GM19467 (cell line): ENCODE results near the gene GALR2.

Source experiments
- ATAC-seq: cut with Tn5 transposase; IDR thresholded peaks from one replicate; pipeline ENCODE4 v1.9.1; 2021; ENCODE audit warnings: mild to moderate bottlenecking, moderate library complexity; ENCODE audit not compliant: unreplicated experiment

The GALR2 gene

DNA sequence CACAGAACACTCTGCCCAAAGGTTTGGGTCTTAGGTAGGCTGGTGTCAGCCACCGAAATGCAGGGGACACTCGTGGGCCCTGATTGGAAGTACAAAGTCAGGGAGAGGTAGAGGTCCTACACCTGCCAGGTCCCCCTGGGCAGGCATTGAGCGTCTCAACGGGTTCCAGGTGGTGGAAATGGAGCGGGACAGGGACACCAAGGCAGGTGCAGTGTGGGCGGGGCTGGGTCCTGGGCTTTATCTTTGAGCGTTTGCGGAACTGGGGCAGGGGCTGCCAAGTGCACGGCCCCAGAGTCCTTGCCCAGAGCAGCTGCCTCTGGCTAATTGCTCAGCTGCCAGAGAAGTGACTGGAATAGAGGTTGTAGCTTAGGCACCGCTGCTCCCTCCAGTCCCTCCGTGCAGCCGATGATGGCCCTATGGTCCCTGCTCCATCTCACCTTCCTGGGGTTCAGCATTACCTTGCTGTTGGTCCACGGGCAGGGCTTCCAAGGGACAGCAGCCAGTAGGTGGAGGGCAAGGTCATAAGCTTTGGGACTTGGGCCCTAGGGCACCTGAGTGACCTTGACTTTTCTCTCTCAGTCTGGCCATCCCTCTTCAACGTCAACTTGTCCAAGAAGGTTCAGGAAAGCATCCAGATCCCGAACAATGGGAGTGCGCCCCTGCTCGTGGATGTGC lies 4.4 kb downstream of the GALR2 start, which contains the start of gene ZACN:
Gene ZACN (plus strand): TSS at position 323 of the 675 bp plus-strand sequence. CDS start 83 bp downstream, at position 406.
- no peak for ATAC-seq

DNA sequence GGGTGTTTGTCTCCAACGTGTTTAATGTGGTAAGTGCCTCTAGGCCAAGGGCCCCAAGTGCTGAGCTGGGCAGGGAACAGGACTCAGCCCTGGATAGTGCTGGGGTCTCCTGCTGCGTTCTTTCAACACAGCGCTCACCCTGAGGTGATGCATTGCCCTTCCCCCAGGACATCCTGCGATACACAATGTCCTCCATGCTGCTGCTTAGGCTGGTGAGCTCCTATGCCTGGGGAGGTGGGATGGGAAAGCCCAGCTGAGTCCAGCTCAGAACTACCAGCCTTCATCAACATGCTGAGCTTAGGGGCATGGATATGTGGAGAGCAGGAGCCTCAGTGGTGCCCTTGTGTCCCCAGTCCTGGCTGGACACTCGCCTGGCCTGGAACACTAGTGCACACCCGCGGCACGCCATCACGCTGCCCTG lies 5.0 kb downstream of the GALR2 start:
- no peak for ATAC-seq

DNA sequence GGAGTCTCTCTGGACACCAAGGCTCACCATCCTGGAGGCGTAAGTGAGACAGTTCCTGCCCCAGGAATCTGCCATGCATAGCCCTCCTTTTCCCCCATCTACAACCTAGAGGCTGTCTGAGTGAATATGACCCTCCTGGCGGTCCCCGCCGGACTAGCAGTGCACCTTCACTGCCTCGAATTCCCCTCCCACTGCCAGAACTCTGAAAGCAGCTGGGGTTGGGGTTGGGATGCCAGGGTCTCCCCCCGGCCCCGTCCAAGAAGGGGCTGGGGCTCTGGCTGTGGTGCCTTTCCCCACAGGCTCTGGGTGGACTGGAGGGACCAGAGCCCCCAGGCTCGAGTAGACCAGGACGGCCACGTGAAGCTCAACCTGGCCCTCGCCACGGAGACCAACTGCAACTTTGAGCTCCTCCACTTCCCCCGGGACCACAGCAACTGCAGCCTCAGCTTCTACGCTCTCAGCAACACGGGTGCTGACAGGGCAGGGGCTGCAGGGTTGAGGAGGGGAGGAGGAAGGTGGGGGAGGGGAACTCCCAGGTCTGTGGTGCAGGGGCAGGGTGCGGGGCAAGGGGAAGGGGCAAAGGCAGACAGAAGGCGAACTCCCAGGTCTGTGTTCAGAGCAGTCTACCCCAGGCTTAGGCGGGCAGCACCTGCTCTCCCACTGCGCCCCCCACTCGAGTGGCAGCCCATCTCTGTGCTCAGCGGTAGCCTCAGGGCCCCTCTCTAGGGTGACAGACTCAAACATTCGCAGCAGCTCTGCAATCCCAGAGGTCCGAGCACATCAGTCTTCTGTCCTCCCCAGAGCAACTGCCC lies 5.6 kb downstream of the GALR2 start:
- ATAC-seq: no peak

DNA sequence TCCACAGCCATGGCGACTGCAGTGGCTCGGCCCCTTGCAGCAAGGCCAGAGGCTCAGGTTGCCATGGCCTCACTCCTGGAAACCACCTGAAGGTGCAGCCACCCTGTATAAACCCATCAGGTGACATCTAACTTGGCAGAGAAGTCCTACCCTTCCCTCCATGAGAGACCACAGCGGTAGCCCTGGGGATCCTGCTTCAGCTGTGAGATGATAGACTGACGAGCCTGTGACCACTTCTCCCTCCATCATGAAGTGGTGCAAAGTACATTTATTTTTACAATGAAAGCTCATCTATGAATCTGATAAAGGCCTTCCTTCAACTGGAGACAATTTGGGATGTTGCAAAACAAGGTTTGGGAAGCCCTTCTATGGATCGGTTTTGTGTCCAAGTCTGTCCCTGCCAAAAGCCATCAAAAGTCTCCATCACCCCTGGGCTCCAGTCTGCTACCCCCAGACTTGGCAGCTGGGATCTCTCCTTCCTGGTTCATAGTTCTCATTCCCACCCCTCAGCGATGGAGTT lies 6.2 kb downstream of the GALR2 start:
- no peak for ATAC-seq

DNA sequence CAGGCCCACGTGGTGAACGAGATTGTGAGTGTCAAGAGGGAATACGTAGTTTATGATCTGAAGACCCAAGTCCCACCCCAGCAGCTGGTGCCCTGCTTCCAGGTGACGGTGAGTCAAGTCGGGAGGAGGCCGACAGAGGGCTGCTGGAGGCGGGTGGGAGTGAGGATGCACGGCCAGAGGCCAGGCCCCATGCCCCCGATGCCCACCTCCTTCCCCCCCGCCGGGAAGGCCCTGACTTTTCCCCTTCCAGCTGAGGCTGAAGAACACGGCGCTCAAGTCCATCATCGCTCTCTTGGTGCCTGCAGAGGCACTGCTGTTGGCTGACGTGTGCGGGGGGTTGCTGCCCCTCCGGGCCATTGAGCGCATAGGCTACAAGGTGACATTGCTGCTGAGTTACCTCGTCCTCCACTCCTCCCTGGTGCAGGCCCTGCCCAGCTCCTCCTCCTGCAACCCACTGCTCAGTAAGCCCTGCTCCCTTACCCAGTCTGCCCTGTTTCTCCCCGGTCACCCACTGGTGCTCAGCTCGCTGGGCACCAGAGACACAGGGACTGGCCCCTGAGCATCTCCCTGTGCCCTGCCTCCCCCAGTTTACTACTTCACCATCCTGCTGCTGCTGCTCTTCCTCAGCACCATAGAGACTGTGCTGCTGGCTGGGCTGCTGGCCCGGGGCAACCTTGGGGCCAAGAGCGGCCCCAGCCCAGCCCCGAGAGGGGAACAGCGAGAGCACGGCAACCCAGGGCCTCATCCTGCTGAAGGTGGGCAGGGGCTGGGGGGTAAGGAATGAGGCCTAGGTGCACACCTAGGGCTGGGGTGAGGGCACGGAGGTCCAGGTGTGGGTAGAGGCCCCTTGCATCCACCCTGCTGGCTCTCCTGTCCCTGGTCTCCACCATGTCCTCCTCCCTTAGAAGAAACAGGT lies 7.0 kb downstream of the GALR2 start:
- no peak for ATAC-seq

DNA sequence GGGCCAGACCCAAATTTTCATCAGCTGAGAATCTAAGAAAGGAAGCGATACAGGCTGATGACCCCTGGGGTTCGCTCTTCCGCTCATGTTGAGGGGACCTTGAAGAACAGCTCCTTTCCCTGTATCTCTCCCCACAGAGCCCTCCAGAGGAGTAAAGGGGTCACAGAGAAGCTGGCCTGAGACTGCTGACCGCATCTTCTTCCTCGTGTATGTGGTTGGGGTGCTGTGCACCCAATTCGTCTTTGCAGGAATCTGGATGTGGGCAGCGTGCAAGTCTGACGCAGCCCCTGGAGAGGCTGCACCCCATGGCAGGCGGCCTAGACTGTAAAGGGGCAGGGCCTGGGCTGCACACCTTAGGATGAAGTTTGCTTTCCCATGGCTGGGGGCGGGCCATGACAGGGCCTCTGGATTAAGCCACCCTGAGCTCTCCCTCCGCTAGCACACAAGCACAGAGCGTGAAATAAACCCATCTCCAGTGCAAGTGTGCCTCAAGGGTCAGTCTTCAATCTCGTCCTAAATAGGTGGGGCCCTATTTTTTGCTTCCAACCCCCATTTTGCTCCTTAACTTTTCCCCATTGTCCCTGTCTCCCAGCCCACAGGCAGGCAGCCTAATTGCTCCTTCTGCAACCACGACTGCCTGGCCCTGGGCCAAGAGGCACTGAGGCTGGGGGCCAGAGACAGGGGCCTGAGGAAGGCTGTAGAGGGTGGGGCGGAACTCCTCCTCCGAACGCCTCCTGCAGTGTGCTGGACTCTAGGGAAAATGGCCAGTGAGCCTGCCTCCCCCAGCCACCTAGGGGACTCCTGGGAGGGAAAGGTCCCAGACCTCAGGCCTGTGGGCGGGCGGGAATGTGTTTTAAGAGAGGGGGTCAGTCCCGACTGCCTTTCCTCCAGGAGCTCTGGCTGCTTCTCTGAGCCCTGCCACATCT lies 8.0 kb downstream of the GALR2 start:
- no peak for ATAC-seq

DNA sequence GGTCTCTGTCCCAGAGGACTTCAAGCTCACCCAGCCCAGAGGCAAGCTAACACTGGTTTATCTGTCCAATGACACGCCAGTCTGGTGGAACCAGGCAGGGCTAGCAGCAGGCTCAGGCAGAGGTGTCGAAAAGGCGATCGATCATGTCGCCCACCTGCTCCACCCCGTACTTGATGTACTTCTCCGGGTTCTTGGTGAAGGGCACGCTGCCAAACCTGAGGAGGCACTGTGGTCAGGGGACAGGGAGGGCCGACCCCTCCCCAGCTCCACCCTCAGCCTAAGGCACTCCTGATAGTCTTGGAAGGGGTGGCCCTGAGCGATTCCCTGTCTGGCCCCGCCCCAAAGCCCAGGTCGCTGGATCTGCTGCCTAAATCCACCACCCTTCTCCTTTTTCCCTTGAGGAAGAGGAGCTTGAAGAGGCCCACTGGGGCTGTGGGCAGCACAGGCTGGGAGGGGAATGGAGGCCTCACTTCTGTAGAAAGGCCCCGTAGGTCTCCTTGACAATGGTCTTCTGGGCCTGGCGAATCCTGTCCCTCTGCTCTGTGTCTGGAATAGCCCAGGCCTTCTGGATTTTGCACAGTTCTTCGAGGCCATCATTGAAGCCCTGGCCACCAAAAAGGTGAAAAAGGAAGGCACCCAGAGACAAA lies 9.1 kb downstream of the GALR2 start:
- ATAC-seq: no peak

DNA sequence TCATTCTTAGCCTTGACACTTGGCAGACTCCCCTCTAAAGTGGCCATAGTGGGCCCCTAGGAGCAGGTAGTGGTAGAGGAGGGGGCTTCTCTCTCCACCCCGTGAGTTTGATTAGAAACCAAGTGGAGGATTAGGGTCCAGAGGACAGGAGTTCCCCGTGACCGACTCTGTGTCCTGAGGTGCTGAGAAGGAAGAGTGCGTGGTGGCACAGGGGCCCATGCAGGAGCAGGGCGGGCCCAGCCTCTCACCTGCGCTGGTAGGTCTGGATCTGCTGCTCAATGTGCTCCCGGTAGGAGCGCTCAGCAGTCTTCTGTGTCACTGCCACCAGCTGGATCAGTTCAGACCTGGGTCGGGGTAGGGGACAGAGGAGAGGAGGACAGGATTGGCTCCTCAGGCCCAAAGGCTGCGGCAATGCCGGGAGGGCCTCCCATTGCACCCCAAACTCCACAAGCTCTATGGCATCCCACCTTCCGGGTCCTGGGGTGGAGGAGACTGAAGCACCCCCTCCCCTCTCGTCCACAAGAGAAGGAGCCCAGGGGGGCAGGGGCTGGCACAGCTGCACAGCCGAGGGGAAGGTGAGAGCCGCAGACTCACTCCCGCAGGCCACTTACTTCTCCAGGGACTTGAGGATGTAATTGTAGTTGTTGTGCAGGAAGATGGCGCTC lies 10.6 kb downstream of the GALR2 start:
- ATAC-seq: no peak

DNA sequence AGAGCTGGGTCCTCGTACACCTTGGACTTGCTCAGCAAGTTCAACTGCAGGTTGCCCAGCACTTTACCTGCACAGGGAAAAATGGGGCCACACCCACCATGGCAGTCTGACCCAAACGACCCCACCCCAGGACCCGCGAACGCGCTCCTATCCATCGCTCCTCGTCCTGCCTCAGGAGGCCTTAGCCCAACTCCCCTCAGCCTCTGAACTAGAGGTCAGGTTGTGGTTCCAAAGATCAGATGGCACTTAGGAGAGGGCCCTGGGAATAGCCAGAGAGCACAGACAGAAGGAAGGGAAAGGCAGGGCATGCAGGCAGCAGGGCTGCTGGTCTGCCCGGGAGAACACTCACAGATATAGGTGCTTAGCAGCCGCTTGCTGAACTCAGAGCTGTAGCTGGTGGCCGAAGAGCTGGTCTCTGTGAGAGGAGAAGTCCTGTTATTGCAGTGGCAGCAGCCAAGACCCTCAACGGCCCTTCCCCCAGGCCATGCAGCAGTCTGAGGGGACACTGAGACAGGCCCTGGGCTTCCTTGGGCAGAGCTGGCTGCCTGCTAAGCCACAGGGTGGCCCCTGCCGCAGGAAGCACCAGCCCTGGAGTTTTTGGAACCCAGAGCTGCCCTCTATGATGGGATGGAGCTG lies 11.3 kb downstream of the GALR2 start:
- ATAC-seq: no peak

DNA sequence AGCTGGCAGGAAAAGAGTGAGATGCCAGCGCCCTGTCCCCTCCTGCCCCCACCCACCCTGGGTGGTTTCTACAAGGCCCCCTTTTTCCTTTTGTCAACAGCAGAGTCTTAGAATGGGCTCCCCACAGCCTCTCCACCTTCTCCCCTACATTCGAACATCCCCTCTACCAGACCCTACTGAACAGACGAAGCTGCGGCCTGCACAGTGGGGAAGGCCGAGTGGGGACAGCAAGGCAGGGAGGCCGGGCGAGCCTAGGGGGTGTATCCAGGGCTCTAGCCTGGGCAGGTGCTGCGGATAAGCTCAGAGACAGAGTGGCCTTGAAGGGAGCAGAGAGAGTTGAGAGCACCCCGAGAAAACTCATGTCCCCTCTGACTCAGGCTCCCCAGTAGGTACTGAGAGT lies 11.8 kb downstream of the GALR2 start:
- ATAC-seq: no peak

DNA sequence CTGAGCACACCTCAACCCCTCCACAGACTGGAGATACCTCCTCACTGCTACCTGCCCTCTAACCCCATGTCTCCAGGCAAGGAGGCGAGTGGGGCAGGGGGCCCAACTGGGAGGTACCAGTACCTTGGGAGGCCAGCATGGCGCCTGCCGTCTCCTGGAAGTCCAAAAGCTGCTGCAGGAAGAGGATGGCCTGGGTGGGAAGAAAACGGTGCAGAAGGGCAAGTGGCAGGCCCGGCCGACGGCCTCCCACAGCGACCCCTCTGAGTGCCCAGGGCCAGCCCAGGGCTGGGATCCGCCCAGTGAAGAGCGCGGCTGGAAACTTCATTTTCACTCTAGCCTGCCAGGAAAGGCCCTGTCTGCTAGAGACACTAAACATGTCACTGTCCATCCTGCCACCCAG lies 12.9 kb downstream of the GALR2 start:
- no peak for ATAC-seq

DNA sequence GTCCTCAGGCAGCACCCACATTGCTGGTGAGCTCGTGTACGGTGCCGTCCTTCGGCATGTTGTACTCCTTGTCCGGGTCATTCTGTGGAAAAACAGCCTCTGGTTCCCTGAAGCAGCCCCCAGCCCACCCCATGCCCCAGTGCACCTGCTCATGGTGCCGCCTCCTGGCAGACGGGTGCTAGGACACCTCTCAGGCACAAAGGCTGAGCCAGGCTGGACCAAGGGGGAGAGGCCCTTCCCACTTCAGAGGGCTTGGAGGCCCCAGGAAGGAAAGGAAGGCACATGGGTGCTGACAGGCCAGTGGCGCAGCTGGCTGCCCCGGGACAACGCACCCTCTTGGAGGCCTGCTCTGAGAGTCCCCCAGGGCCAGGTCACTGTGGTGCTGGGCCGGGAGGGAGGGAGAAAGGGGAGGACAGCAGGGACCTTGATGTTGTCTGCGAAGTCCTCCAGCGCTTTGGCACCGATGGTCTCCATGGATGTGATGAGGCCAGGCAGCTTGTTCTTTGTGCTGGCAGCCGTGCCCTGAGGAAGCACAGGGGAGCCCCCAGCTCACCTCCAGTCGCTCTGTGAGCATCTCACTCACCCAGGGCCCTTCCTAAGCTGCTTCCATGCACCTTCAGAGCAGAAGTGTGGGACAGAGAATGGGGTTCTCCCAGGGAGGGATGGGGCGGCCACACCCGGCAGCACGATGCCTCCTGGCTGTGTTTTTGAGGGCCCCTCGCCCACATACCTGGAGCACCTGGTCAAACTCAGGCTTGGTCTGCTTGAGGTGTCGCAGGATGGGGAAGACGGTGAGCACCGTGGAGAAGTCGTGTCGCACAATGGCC lies 13.7 kb downstream of the GALR2 start:
- no peak for ATAC-seq

DNA sequence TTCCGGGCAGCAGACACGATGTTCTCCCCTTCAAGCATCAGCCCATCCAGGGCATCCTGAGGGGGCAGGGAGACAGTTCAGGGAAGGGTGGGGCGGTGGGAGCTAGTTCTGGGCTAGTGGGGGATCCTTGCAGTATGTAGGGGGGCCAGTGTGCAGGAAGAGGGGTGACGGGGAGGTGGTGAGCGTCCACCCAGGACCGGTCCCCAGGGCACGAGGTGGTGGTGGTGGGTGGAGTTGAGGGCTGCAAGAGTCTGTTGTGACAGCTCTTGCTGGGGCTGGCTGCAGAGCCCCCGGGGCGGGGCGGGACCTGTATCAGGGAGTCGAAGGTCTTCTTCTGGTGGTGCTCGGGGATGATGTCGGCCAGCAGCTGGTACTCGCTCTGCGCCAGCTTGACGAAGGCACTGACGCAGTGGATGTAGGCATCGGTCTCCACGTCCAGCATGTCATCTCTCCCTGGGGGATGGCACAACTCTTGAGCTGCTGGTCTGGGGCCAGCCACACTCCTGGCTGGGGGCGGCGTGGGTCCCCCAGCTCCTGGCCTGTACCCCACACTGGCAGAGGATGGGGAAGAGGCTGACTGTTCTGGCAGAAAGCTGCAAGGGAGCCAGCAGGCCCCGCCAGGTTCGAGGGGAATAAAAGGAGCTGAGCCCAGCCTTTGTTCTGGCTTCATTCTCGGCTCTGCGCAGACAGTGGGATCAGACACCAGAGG lies 14.4 kb downstream of the GALR2 start:
- ATAC-seq: no peak

DNA sequence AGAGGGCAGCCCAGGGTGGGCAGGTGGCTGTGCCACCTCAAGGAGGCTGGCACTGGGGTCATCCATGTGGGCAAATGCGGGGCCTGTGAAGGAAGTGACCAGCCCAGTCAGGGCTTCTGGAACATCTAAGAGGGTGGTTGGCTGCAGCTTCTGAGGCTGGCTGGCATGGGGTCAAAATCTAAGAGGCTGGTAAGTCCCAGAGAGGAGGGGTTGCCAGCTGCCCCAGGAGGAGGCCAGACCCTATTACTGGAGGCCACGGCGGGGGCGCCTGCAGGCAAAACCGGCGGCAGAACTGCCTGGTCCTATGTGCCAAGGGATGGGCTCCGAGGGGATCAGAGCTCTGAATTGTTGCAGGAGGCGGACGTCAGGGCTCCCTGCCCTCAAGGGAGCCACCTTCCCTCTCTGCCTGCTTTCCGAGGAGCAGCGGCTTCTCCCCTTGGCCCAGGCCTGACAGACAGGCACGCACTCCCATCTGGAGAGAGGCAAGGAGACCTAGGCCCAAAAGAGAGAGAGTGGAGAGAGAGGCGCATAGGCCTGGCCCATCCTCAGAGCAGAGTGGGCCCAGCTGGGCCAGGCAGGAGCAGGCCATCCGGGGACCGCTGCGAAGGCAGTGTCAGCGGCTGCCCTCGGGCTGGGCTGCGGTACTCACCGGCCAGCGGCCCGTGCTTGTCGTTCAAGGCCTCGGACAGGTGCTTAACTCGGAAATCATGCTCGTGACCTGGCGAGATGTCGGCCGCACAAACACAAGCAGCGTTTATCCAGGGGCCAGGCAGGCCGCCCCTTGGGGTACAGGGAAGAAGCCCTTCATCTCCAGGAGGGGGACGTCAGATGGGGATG lies 15.3 kb downstream of the GALR2 start:
- no peak for ATAC-seq

DNA sequence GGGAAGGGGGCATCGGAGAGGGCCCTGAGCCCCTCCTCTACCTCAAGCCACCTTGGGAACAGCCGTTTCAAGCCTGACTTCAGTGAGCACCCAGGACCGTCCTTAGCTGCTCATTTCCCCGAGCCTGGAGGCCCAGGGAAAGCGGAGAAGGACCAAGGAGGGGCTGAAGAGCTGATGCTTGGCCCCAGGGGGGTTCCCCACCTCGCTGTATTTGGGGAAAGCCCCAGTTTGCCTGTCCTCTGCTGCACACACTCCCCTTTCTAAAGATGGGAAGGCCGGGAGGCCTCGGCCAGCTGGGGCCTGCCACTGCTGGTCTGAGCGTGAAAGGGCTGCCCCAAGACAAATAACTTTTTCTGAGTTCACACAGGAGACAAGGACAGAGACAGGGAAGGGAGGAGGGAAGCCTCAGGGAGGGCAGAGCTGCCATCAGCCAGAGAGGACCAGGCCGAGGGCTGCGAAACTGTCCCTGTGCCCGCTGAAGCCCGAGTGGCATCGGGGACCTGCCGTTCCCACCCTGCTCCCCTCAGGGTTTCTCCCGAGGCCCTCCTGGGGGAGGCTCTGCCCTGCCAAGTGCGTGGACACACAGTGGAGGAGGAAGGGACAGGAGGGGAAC lies 16.0 kb downstream of the GALR2 start:
- no peak for ATAC-seq
